Breast epithelium (tissue), 4 donors: ENCODE results near the gene DDIT3. TPM values are rescaled to one million over a fixed set of nuclear protein-coding genes. Genes with fewer than 3 reads are reported as not detected.
"Not testable (repeated sequence)": the region's sequence is repeated elsewhere in the genome, so short reads cannot be mapped to it uniquely, and the experiment has no call there.

ENCODE experiments used
- DNase-seq, 2 donors: peaks; one replicate each; pipeline ENCODE4 v3.0.0-alpha.2; 2019; ENCODE audit warnings: low spot score in 2 of 2
- H3K27ac ChIP-seq, 2 donors: fragments of 200-600 bp; sonication (generic) in 1 of 2; one replicate each; pipeline ENCODE4 v1.5.1; 2016 to 2019; ENCODE audit warnings: mild to moderate bottlenecking in 1 of 2
- H3K27me3 ChIP-seq, 2 donors: fragments of 200-600 bp; sonication (generic) in 1 of 2; one replicate each; pipeline versions ENCODE4 v1.5.1 to v1.6.0; 2017 to 2019; ENCODE audit warnings: control low read depth in 1 of 2, mild to moderate bottlenecking in 1 of 2
- H3K36me3 ChIP-seq: fragments of 200-600 bp; one replicate; pipeline ENCODE4 v1.5.1; 2019
- H3K4me1 ChIP-seq, 2 donors: fragments of 200-600 bp; sonication (generic); one replicate each; pipeline ENCODE4 v1.5.1; 2016 to 2019; ENCODE audit warnings: control low read depth in 1 of 2
- H3K4me3 ChIP-seq, 3 donors: fragments of 200-600 bp; sonication (generic); 1 replicate in 2 of 3; 2 replicates in 1 of 3; pipeline ENCODE4 v1.5.1; 2016 to 2019; ENCODE audit warnings: mild to moderate bottlenecking in 3 of 3, moderate library complexity in 2 of 3
- H3K9me3 ChIP-seq, 2 donors: fragments of 200-600 bp; sonication (generic) in 1 of 2; one replicate each; pipeline ENCODE4 v1.5.1; 2016 to 2019; ENCODE audit warnings: control low read depth in 1 of 2
- POLR2A ChIP-seq: fragments of 450-650 bp; IDR thresholded peaks from one replicate; pipeline ENCODE4 v1.6.1; 2016; ENCODE audit warnings: antibody characterized with exemption, mild to moderate bottlenecking, moderate library complexity
- POLR2AphosphoS5 ChIP-seq, 3 donors: sonication (generic); formaldehyde crosslinking; IDR thresholded peaks; one replicate each; pipeline ENCODE4 v1.6.1; 2017; ENCODE audit warnings: antibody characterized with exemption in 3 of 3
- intact Hi-C: fragments of 100-400 bp; cut with DNase I; formaldehyde crosslinking; loops from one replicate; pipeline ENCODE4 v1.15.1; 2023; ENCODE audit warnings: low total_unique reads
- total RNA-seq, 3 donors: library from RNA; depleted of rRNA; stranded (reverse); fragments of >200 nt; gene quantifications; one replicate each; pipeline ENCODE4 v1.1.0, GENCODE V29; 2016
- TF ChIP-seq, protein P1 (sequence below), 3 donors: fragments of 450-650 bp; IDR thresholded peaks; one replicate each; pipeline ENCODE4 v1.5.1; 2016 to 2017; ENCODE audit warnings: antibody characterized with exemption in 3 of 3, mild to moderate bottlenecking in 3 of 3, moderate library complexity in 3 of 3

DDIT3 gene
- total RNA-seq, 3 donors from 2014 or later: 39.0 to 58.4 (median 51.2) TPM

DNA sequence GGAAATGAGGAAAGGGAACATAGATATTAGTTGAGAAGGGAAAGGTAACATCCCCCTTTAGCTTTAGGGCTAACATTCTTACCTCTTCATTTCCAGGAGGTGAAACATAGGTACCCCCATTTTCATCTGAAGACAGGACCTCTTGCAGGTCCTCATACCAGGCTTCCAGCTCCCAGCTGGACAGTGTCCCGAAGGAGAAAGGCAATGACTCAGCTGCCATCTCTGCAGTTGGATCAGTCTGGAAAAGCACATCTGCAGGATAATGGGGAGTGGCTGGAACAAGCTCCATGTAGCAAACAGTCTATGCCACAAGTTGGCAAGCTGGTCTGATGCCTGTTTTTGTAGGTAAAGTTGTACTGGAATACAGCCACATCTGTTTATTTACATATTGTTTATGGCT, 3.1 kb downstream of the DDIT3 start:
- Histone ChIP-seq H3K4me3 (no peak overlapping the region), H3K27me3 (no peaks in the 10 kb centered on the region), H3K36me3 (peaks cover 6% of the 10 kb centered on the region), H3K27ac (peak overlapping the region; percentile 8 to 100), H3K4me1 (peaks cover 13 to 23% of the 10 kb centered on the region in 2 donors), H3K9me3 (no peaks in the 10 kb centered on the region)
- no peak for DNase-seq
- intact Hi-C loops: no loop called here
- no peak for TF ChIP-seq POLR2A
- TF ChIP-seq, protein P1, sequence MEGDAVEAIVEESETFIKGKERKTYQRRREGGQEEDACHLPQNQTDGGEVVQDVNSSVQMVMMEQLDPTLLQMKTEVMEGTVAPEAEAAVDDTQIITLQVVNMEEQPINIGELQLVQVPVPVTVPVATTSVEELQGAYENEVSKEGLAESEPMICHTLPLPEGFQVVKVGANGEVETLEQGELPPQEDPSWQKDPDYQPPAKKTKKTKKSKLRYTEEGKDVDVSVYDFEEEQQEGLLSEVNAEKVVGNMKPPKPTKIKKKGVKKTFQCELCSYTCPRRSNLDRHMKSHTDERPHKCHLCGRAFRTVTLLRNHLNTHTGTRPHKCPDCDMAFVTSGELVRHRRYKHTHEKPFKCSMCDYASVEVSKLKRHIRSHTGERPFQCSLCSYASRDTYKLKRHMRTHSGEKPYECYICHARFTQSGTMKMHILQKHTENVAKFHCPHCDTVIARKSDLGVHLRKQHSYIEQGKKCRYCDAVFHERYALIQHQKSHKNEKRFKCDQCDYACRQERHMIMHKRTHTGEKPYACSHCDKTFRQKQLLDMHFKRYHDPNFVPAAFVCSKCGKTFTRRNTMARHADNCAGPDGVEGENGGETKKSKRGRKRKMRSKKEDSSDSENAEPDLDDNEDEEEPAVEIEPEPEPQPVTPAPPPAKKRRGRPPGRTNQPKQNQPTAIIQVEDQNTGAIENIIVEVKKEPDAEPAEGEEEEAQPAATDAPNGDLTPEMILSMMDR (IDR thresholded peaks at IDR 0.05): no peak

DNA sequence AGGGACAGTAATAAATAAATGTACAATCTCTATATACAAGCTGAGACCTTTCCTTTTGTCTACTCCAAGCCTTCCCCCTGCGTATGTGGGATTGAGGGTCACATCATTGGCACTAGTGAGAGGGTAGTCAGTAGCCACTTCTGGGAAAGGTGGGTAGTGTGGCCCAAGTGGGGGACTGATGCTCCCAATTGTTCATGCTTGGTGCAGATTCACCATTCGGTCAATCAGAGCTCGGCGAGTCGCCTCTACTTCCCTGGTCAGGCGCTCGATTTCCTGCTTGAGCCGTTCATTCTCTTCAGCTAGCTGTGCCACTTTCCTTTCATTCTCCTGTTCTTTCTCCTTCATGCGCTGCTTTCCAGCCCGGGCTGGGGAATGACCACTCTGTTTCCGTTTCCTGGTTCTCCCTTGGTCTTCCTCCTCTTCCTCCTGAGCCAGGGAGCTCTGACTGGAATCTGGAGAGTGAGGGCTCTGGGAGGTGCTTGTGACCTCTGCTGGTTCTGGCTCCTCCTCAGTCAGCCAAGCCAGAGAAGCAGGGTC, 3.6 kb downstream of the DDIT3 start:
- peaks cover 13 to 18% of the 10 kb centered on the region in 2 donors for H3K4me1 ChIP-seq
- intact Hi-C loops: no loop called here

DNA sequence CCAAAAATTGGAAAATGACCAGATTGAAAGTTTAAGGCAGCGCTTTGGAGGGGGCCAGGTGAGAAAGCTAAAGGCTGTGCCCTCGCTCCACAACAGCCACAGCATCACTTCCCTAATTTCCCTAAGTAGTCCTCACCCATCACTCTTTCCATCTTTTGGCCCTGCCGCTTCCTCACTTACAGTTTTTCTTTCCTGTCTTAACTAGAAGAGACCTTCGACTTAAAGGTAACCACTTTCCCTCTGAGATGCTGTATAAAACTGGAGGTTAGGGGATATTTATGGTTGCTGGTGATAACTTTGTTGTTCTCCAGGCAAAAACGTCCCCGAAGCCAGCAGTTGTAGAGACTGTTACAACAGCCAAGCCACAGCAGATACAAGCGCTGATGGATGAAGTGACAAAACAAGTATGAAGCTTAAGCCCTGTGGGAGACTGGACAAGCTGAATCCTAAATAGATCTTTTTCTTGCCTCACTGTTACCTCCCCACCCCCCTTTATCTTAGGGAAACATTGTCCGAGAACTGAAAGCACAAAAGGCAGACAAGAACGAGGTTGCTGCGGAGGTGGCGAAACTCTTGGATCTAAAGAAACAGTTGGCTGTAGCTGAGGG, 4.3 kb downstream of the DDIT3 start:
- H3K36me3 ChIP-seq: peaks cover 6% of the 10 kb centered on the region
- TF ChIP-seq, protein P1 (IDR thresholded peaks at IDR 0.05): no peak
- peak in 1 of 3 donors; percentile 9 for TF ChIP-seq POLR2AphosphoS5 (IDR thresholded peaks at IDR 0.05)
- intact Hi-C loops: no loop called here

More for the DNA sequence above, 3.6 kb downstream of the DDIT3 start:
- Histone ChIP-seq H3K4me3 (no peak overlapping the region), H3K27me3 (no peaks in the 10 kb centered on the region), H3K36me3 (peaks cover 6% of the 10 kb centered on the region), H3K9me3 (no peaks in the 10 kb centered on the region), H3K27ac (peak overlapping the region; percentile 8 to 100)
- no peak for DNase-seq
- TF ChIP-seq, protein P1 (IDR thresholded peaks at IDR 0.05): no peak
- TF ChIP-seq POLR2AphosphoS5 (IDR thresholded peaks at IDR 0.05): no peak
- TF ChIP-seq POLR2A: no peak

DNA sequence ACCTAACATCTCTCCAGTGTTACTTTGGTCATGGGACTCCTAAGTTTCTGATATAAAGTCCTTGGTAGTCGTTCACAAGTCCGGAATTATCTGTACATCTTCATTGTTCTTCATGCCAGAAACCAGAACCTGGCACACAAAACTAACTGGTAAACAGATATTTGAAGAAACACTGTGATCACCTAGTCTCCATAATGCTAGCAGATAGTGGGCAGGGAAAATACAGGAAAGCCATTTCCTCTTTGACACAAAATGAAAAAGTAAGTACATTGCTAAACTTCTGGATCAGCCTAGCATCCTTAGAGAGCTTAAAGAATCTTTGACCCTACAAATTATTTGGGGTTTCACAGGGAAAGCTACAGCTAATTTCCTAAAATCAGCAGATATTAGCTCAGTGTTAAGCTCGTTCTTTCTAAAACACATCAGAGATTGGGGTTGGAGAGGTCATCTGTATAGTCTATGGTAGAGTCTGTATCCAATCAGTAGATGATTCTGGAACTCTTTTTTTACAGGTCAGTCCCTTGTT, 4.8 kb downstream of the DDIT3 start:
- Histone ChIP-seq H3K9me3 (no peaks in the 10 kb centered on the region), H3K27me3 (no peaks in the 10 kb centered on the region), H3K36me3 (peaks cover 6% of the 10 kb centered on the region), H3K27ac (no peak overlapping the region), H3K4me3 (no peak overlapping the region), H3K4me1 (peaks cover 5 to 11% of the 10 kb centered on the region in 2 donors)
- TF ChIP-seq POLR2A (no peak), POLR2AphosphoS5 (IDR thresholded peaks at IDR 0.05) (no peak)
- TF ChIP-seq, protein P1 (IDR thresholded peaks at IDR 0.05): no peak
- intact Hi-C loops: no loop called here
- DNase-seq: no peak

More for the DNA sequence above, 4.3 kb downstream of the DDIT3 start:
- no peaks in the 10 kb centered on the region for H3K9me3 ChIP-seq
- peaks cover 7 to 12% of the 10 kb centered on the region in 2 donors for H3K4me1 ChIP-seq
- no peaks in the 10 kb centered on the region for H3K27me3 ChIP-seq
- no peak overlapping the region for H3K4me3 ChIP-seq
- H3K27ac ChIP-seq: peak overlapping the region in 1 of 2 donors; percentile 100
- no peak for DNase-seq

DNA sequence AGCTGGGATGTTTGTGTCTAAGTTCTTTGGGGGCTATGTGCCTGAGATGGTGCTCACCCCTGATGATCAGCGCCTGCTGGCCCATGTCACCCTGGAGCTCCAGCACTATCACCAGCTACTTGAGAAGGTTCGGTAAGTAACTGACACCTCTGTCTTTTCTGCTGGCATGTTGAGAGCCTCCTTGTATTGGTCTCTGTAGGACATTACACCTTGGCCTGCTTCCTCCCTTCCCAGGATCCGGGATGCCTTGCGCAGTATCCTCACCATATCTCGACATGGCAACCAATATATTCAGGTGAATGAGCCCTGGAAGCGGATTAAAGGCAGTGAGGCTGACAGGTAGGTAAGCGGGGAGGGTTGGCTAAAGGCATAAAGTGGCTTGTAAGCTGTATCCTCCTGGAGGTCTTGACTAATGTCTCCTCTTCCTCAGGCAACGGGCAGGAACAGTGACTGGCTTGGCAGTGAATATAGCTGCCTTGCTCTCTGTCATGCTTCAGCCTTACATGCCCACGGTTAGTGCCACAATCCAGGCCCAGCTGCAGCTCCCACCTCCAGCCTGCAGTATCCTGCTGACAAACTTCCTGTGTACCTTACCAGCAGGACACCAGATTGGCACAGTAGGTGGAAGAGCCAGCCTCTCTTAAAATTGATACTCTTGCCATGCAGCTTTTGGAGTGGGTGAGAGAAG, 5.5 kb downstream of the DDIT3 start:
- intact Hi-C loops: no loop called here
- TF ChIP-seq, protein P1 (IDR thresholded peaks at IDR 0.05): no peak
- TF ChIP-seq POLR2AphosphoS5 (IDR thresholded peaks at IDR 0.05): no peak
- TF ChIP-seq POLR2A: no peak

DNA sequence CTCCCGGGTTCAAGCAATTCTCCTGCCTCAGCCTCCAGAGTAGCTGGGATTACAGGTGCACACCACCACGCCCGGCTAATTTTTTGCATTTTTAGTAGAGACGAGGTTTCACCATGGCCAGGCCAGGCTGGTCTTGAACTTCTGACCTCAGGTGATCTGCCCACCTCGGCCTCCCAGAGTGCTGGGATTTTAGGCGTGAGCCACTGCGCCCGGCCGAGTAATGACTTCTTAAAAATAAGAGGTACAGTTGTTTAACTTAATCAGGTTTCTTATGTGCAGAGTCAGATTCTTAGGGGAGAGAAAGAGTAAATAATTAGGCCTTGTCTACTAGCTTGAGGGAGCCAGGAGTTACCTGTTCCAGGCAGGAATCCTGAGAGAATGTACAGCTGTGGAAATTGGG, 6.1 kb downstream of the DDIT3 start:
- H3K4me3 ChIP-seq, intact Hi-C loops, H3K27me3 ChIP-seq, DNase-seq, H3K36me3 ChIP-seq, H3K9me3 ChIP-seq: not testable (repeated sequence)
- Histone ChIP-seq H3K4me1 (peaks cover 5 to 11% of the 10 kb centered on the region in 2 donors), H3K27ac (peak overlapping the region in 1 of 2 donors; percentile 20)

More for the DNA sequence above, 5.5 kb downstream of the DDIT3 start:
- peak overlapping the region; percentile 13 to 20 for H3K27ac ChIP-seq
- no peak for DNase-seq
- peaks cover 6% of the 10 kb centered on the region for H3K36me3 ChIP-seq
- no peaks in the 10 kb centered on the region for H3K9me3 ChIP-seq
- H3K4me1 ChIP-seq: peaks cover 5 to 11% of the 10 kb centered on the region in 2 donors
- no peak overlapping the region for H3K4me3 ChIP-seq
- no peaks in the 10 kb centered on the region for H3K27me3 ChIP-seq

DNA sequence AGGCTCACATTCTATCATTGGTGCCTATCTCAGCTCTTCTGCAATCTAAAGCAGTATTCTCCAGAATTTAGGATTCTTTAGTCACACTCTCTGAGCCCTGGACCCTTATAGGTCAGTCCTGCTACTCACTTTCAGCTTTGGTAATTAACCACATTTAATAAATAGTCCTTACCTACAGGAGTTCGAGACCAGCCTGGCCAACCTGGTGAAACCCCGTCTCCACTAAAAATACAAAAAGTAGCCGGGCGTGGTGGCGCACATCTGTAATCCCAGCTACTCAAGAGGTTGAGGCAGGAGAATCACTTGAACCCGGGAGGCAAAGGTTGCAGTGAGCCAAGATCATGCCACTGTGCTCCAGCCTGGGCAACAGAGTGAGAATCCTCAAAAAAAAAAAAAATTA, 6.6 kb downstream of the DDIT3 start:
- intact Hi-C loops, H3K27ac ChIP-seq, DNase-seq, H3K9me3 ChIP-seq, H3K36me3 ChIP-seq, H3K27me3 ChIP-seq, H3K4me3 ChIP-seq, H3K4me1 ChIP-seq: not testable (repeated sequence)
